Testis (tissue), 5 donors: Measurements from ENCODE around the gene PREB. TPM values are rescaled to one million over a fixed set of nuclear protein-coding genes. Genes with fewer than 3 reads are reported as not detected.

Experiments
- DNase-seq: peaks from one replicate; pipeline ENCODE4 v3.0.0-alpha.2; 2019
- H3K27ac ChIP-seq, 2 donors: fragments of 200-600 bp; sonication (generic); one replicate each; pipeline ENCODE4 v1.5.1; 2019
- H3K27me3 ChIP-seq: fragments of 200-600 bp; sonication (generic); one replicate; pipeline ENCODE4 v1.5.1; 2019
- H3K36me3 ChIP-seq: fragments of 200-600 bp; sonication (generic); one replicate; pipeline ENCODE4 v1.5.1; 2017; ENCODE audit warnings: low read depth; ENCODE audit errors: missing control alignments
- H3K4me1 ChIP-seq: fragments of 200-600 bp; sonication (generic); one replicate; pipeline ENCODE4 v1.5.1; 2019
- H3K4me3 ChIP-seq, 2 donors: fragments of 200-600 bp; sonication (generic); one replicate each; pipeline ENCODE4 v1.5.1; 2017 to 2019
- H3K9me3 ChIP-seq: fragments of 200-600 bp; sonication (generic); one replicate; pipeline ENCODE4 v1.5.1; 2017
- CTCF ChIP-seq, 3 experiments: fragments of 450-650 bp in 2 of 3; fragments of 200-600 bp in 1 of 3; sonication (generic) in 1 of 3; IDR thresholded peaks; one replicate each; pipeline ENCODE4 v1.5.1; 2016 to 2019; ENCODE audit warnings: antibody characterized with exemption in 3 of 3, mild to moderate bottlenecking in 2 of 3, moderate library complexity in 1 of 3
- POLR2A ChIP-seq: fragments of 450-650 bp; IDR thresholded peaks from one replicate; pipeline ENCODE4 v1.6.1; 2017; ENCODE audit warnings: antibody characterized with exemption, mild to moderate bottlenecking, moderate library complexity
- WGBS, 2 donors: methylation state at CpG; one replicate each; pipeline ENCODE4 v1.1.5; 2018; 5-methylcytosine and 5-hydroxymethylcytosine counted together
- intact Hi-C: fragments of 100-400 bp; cut with DNase I; formaldehyde crosslinking; loops from one replicate; pipeline ENCODE4 v1.15.1; 2023; ENCODE audit warnings: low total_unique reads
- long read RNA-seq, 2 donors: transcript quantifications; one replicate each; lab custom pipeline, GENCODE V29; 2026
- polyA plus RNA-seq: library from polyadenylated mRNA; stranded (reverse); fragments of 350-450 nt; fragmentation: Illumina TruSeq; extraction: RNeasy Lipid Tissue Mini Kit (QIAGEN cat#74804); gene quantifications from one replicate; pipeline ENCODE4 v1.2.3, GENCODE V29; 2014; ENCODE audit warnings: low read depth, low replicate concordance; ENCODE audit not compliant: insufficient read depth
- total RNA-seq, 2 donors: library from RNA; depleted of rRNA; stranded (reverse); fragments of >200 nt; gene quantifications; one replicate each; pipeline ENCODE4 v1.2.3, GENCODE V29; 2016

PREB gene
- total RNA-seq (10 to 100 TPM; 82.0 to 84.0 TPM), polyA plus RNA-seq (62.4 TPM)
- long read RNA-seq, donor 1, transcript PREB-201 (9 exons, 2,166 nt) = major isoform, 18 of 25 reads
- long read RNA-seq, donor 1, partial matches to known transcripts = 7 of 25 reads
- long read RNA-seq, donor 1, other reads (novel, unspliced or antisense) = 0 of 25 reads
- long read RNA-seq, donor 2, transcript PREB-201 (9 exons, 2,166 nt) = major isoform, 14 of 14 reads
- long read RNA-seq, donor 2, partial matches to known transcripts = 0 of 14 reads
- long read RNA-seq, donor 2, other reads (novel, unspliced or antisense) = 0 of 14 reads

GRCh38 chr2:27133905-27134780 is at the start of gene PREB:
Gene PREB (minus strand): TSS chr2:27134636. CDS start chr2:27134421, 215 bp downstream.
- Histone ChIP-seq H3K27me3 (no peaks in the 10 kb centered on the region), H3K9me3 (no peaks in the 10 kb centered on the region), H3K4me1 (peaks cover 11% of the 10 kb centered on the region), H3K4me3 (peak within 1 kb of the TSS; percentile 95 to 100), H3K36me3 (no peaks in the 10 kb centered on the region), H3K27ac (peak within 1 kb of the TSS; percentile 85 to 94)
- TF ChIP-seq CTCF (IDR thresholded peaks at IDR 0.05) = peak in 1 of 3 experiments; percentile 7
- peak; percentile 74 for TF ChIP-seq POLR2A
- peak; percentile 95 for DNase-seq
- intact Hi-C loops = no loop called here
- 0 to 2% methylated on average over 9 to 68 of the region's 86 CpGs for WGBS, 2 donors

- 82 to 86% methylated on average over 4 of the region's 4 CpGs for WGBS, 2 donors
- Histone ChIP-seq H3K4me3 (no peak overlapping the region), H3K4me1 (peaks cover 10% of the 10 kb centered on the region), H3K27ac (peak overlapping the region; percentile 69 to 91), H3K36me3 (no peaks in the 10 kb centered on the region), H3K27me3 (no peaks in the 10 kb centered on the region), H3K9me3 (no peaks in the 10 kb centered on the region)
- intact Hi-C loops = no loop called here
- no peak for TF ChIP-seq POLR2A
- no peak for TF ChIP-seq CTCF (IDR thresholded peaks at IDR 0.05)
- no peak for DNase-seq
Measured at GRCh38 chr2:27184115-27184514, 49.7 kb upstream of the PREB start.

- intact Hi-C loops = no loop called here
- no peak for DNase-seq
- H3K36me3 ChIP-seq = no peaks in the 10 kb centered on the region
- peaks cover 10% of the 10 kb centered on the region for H3K4me1 ChIP-seq
- H3K4me3 ChIP-seq = no peak overlapping the region
- WGBS, 2 donors = 70 to 78% methylated on average over 4 of the region's 4 CpGs
- TF ChIP-seq CTCF (IDR thresholded peaks at IDR 0.05) (no peak), POLR2A (no peak)
- H3K27ac ChIP-seq = peak overlapping the region in 1 of 2 donors; percentile 91
- H3K9me3 ChIP-seq = no peaks in the 10 kb centered on the region
- H3K27me3 ChIP-seq = no peaks in the 10 kb centered on the region
Measured at GRCh38 chr2:27182346-27182745, 47.9 kb upstream of the PREB start.

GRCh38 chr2:27179344-27180000 is 45.0 kb upstream of the PREB start:
- no peaks in the 10 kb centered on the region for H3K27me3 ChIP-seq
- peaks cover 6% of the 10 kb centered on the region for H3K4me1 ChIP-seq
- H3K4me3 ChIP-seq = no peak overlapping the region
- H3K36me3 ChIP-seq = no peaks in the 10 kb centered on the region
- peak overlapping the region in 1 of 2 donors; percentile 12 for H3K27ac ChIP-seq
- WGBS, 2 donors = 54 to 55% methylated on average over 3 of the region's 3 CpGs
- no peaks in the 10 kb centered on the region for H3K9me3 ChIP-seq
- DNase-seq = no peak
- intact Hi-C loops = no loop called here
- TF ChIP-seq POLR2A (no peak), CTCF (IDR thresholded peaks at IDR 0.05) (no peak)
